GM04504 (cell line): Measurements from ENCODE around the gene PHF5A.

ENCODE experiments used
- DNase-seq: peaks from one replicate; pipeline ENCODE4 v3.0.0-alpha.2; 2012; ENCODE audit warnings: low read depth

The PHF5A gene

DNA sequence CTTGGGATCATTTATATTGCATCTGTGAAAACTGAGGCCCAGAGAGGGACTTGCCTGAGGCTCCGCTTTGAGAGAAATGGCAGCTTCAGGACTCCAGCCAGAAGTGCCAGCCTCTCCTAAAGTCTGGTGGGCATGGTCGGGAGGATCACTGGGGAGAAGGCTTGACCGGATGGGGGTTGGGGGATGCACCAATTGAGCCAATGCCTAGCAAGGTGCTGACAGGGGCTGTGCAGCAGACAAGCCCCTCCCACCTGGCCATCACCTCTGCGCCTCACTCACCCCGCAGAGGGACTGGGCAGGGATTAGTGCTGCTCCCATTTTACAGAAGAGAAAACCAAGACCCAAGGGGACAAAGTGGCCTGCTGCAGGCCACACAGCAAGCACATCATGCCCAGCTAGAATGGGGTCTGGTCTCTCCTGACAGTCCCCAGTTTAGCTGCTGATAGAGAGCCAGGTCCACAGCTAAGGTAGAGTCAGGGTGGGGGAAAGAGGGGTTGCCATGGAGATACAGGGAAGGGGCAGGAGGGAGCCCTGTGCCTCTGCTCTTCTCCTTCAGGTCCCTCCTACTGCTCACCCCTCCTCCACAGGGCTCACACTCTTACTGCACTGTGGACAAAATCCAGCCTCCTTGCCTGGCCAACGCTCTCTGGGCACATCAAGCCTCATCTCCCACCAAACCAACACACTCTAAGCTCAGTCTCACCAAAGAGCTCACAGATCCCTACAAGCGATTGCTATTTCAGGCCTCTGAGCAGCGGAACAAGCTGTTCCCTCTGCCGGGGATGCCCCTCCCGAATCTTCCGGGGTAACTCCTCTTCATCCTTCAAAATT lies 57.3 kb downstream of the PHF5A start:
- no peak for DNase-seq

GRCh38 chr22:41410311-41410751 lies 58.2 kb downstream of the PHF5A start:
- DNase-seq = no peak
